Panc1 (cell line): ENCODE data around the gene RFX7. TPM values are rescaled to one million over a fixed set of nuclear protein-coding genes. Genes with fewer than 3 reads are reported as not detected.

ENCODE experiments used
- ATAC-seq: fragments of 200-7000 bp; cut with Tn5 transposase; 2 replicates; pipeline ENCODE4 v1.9.1; 2020; ENCODE audit warnings: mild to moderate bottlenecking, moderate library complexity
- BruUV-seq: library from RNA; stranded (reverse); fragments of 400-500 nt; replicated peaks from 2 replicates; lab custom pipeline; 2021; lab: Mats Ljungman, UMichigan
- CTCF ChIA-PET: fragments of 300-600 bp; sonication (Branson Sonifier 250); formaldehyde crosslinking; loops from one replicate; lab custom pipeline; 2022; ENCODE audit warnings: antibody characterized with exemption; lab: Charles Lee
- POLR2A ChIA-PET: fragments of 300-600 bp; sonication (Branson Sonifier 250); formaldehyde crosslinking; loops from one replicate; lab custom pipeline; 2022; ENCODE audit warnings: antibody characterized with exemption; lab: Charles Lee
- DNase-seq: peaks from one replicate; pipeline ENCODE4 v3.0.0-alpha.2; 2010; ENCODE audit warnings: low read depth, low spot score
- H3K27ac ChIP-seq: 2 replicates; pipeline ENCODE4 v1.5.1; 2011; ENCODE audit warnings: mild to moderate bottlenecking, low read length, inconsistent platforms
- H3K27me3 ChIP-seq: fragments of 200-500 bp; sonication (Bioruptor generic); 2 replicates; pipeline ENCODE4 v1.6.0; 2014; ENCODE audit warnings: low read length, inconsistent platforms; ENCODE audit not compliant: control insufficient read depth, insufficient read depth
- H3K36me3 ChIP-seq: fragments of 200-500 bp; sonication (Bioruptor generic); 2 replicates; pipeline ENCODE4 v1.5.1; 2014; ENCODE audit warnings: inconsistent platforms, mild to moderate bottlenecking, low read length, moderate library complexity; ENCODE audit not compliant: control insufficient read depth, insufficient read depth
- H3K4me1 ChIP-seq: 2 replicates; pipeline ENCODE4 v1.5.1; 2011; ENCODE audit warnings: inconsistent platforms, mild to moderate bottlenecking, low read length, moderate library complexity; ENCODE audit not compliant: control insufficient read depth, insufficient read depth
- H3K4me3 ChIP-seq, 2 experiments: 2 replicates each; pipeline ENCODE4 v1.5.1; 2011 to 2012; ENCODE audit warnings: low read depth in 2 of 2, low read length in 2 of 2, mild to moderate bottlenecking in 2 of 2, inconsistent platforms in 1 of 2, moderate library complexity in 1 of 2
- H3K9me3 ChIP-seq: fragments of 200-500 bp; sonication (Bioruptor generic); 2 replicates; pipeline ENCODE4 v1.5.1; 2014; ENCODE audit warnings: low read depth, mild to moderate bottlenecking, inconsistent platforms, low read length, moderate library complexity; ENCODE audit not compliant: control insufficient read depth, insufficient read depth
- POLR2AphosphoS5 ChIP-seq: IDR thresholded peaks from 2 replicates; pipeline ENCODE4 v1.6.1; 2012; ENCODE audit warnings: mild to moderate bottlenecking, low read depth, low read length, moderate library complexity
- SIN3A ChIP-seq: IDR thresholded peaks from 2 replicates; pipeline ENCODE4 v1.6.1; 2012; ENCODE audit warnings: low read depth, mild to moderate bottlenecking, low read length, moderate library complexity, borderline replicate concordance; ENCODE audit not compliant: insufficient read depth
- TCF7L2 ChIP-seq: IDR thresholded peaks from 2 replicates; pipeline ENCODE4 v1.6.1; 2011; ENCODE audit warnings: mild to moderate bottlenecking, low read depth, low read length, inconsistent platforms
- in situ Hi-C: cut with HindIII; loops from 2 replicates; pipeline ENCODE4 v1.10.0; 2016; ENCODE audit warnings: low sequenced_read_pairs, low pct_unique_long_range_greater_than_20kb
- intact Hi-C: fragments of 100-400 bp; cut with micrococcal nuclease; formaldehyde crosslinking; loops from one replicate; pipeline ENCODE4 v1.10.0; 2022; ENCODE audit not compliant: unreplicated experiment
- total RNA-seq: library from RNA; stranded (reverse); gene quantifications from one replicate; pipeline ENCODE4 v1.2.1, GENCODE V29; 2021; ENCODE audit not compliant: unreplicated experiment
- TF ChIP-seq, protein P1 (sequence below), 2 experiments: IDR thresholded peaks; 2 replicates each; pipeline ENCODE4 v1.6.1; 2011 to 2012; ENCODE audit warnings: low read depth in 2 of 2, control low read depth in 1 of 2, low read length in 1 of 2, mild to moderate bottlenecking in 1 of 2, moderate library complexity in 1 of 2; ENCODE audit not compliant: insufficient read depth in 1 of 2
- TF ChIP-seq, protein P2 (sequence below): fragments of 450-650 bp; IDR thresholded peaks from 2 replicates; pipeline ENCODE4 v1.5.1; 2017; ENCODE audit warnings: mild to moderate bottlenecking

RFX7 gene
- total RNA-seq, 1 experiment from 2014 or later, result 24.2 TPM

DNA sequence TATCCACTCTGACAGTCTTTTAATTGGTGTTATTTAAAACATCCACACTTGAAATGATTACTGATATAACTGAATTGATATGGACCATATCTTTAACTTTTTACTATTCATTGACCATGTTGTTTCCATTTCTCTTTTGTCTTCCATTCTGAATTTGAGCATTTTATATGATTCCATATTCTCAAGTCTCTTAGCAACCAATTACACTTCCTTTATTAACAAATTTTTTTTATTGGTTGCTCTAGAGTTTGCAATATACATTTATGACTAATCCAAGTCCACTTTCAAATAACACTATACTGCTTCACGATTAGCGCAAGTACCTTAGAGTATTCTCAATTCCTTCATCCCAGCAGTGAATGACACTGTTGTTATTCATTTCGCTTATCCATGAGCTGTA, 16.4 kb downstream of the RFX7 start:
- CTCF ChIA-PET, result no interaction called here
- H3K27ac ChIP-seq, result no peak overlapping the region
- no peak overlapping the region for H3K4me3 ChIP-seq
- H3K9me3 ChIP-seq, result peaks cover 22% of the 10 kb centered on the region
- no peak for ATAC-seq
- no peaks in the 10 kb centered on the region for H3K4me1 ChIP-seq
- no peak for DNase-seq
- BruUV-seq, result no TSS peak
- in situ Hi-C loops, result no loop called here
- TF ChIP-seq, protein P1, sequence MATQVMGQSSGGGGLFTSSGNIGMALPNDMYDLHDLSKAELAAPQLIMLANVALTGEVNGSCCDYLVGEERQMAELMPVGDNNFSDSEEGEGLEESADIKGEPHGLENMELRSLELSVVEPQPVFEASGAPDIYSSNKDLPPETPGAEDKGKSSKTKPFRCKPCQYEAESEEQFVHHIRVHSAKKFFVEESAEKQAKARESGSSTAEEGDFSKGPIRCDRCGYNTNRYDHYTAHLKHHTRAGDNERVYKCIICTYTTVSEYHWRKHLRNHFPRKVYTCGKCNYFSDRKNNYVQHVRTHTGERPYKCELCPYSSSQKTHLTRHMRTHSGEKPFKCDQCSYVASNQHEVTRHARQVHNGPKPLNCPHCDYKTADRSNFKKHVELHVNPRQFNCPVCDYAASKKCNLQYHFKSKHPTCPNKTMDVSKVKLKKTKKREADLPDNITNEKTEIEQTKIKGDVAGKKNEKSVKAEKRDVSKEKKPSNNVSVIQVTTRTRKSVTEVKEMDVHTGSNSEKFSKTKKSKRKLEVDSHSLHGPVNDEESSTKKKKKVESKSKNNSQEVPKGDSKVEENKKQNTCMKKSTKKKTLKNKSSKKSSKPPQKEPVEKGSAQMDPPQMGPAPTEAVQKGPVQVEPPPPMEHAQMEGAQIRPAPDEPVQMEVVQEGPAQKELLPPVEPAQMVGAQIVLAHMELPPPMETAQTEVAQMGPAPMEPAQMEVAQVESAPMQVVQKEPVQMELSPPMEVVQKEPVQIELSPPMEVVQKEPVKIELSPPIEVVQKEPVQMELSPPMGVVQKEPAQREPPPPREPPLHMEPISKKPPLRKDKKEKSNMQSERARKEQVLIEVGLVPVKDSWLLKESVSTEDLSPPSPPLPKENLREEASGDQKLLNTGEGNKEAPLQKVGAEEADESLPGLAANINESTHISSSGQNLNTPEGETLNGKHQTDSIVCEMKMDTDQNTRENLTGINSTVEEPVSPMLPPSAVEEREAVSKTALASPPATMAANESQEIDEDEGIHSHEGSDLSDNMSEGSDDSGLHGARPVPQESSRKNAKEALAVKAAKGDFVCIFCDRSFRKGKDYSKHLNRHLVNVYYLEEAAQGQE (IDR thresholded peaks at IDR 0.05; ENCODE audit: insufficient read depth in 1 of 2, low read depth in 2 of 2, low read length in 1 of 2), result no peak
- TF ChIP-seq TCF7L2, result no peak
- POLR2A ChIA-PET, result no interaction called here
- H3K36me3 ChIP-seq, result no peaks in the 10 kb centered on the region
- intact Hi-C loops, result no loop called here
- H3K27me3 ChIP-seq, result no peaks in the 10 kb centered on the region

DNA sequence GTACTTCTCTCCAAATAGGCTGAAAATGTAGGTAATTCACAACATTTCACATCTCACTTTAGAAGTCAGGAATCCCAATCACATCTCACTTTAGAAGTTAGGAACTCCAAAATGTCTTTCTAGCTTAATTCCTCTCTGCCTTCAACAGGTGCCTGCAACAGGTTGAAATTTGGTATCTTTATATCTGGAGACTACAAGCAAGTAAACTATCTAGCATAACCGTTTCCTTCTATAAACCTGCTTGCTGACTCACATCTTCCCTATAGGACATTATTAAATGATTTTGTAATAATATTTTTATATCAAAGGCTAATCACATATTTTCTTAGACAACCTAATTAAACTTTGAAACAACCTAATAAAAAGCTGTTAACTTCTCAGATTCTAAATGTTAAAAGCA, 18.2 kb downstream of the RFX7 start:
- Histone ChIP-seq H3K27ac (no peak overlapping the region), H3K4me3 (no peak overlapping the region), H3K9me3 (peaks cover 25% of the 10 kb centered on the region), H3K4me1 (no peaks in the 10 kb centered on the region), H3K27me3 (no peaks in the 10 kb centered on the region), H3K36me3 (no peaks in the 10 kb centered on the region)
- ATAC-seq (no peak), DNase-seq (no peak)
- TF ChIP-seq, protein P1 (IDR thresholded peaks at IDR 0.05; ENCODE audit: insufficient read depth in 1 of 2, low read depth in 2 of 2, low read length in 1 of 2), result no peak
- no peak for TF ChIP-seq TCF7L2
- TF ChIP-seq SIN3A, result no peak
- TF ChIP-seq, protein P2, sequence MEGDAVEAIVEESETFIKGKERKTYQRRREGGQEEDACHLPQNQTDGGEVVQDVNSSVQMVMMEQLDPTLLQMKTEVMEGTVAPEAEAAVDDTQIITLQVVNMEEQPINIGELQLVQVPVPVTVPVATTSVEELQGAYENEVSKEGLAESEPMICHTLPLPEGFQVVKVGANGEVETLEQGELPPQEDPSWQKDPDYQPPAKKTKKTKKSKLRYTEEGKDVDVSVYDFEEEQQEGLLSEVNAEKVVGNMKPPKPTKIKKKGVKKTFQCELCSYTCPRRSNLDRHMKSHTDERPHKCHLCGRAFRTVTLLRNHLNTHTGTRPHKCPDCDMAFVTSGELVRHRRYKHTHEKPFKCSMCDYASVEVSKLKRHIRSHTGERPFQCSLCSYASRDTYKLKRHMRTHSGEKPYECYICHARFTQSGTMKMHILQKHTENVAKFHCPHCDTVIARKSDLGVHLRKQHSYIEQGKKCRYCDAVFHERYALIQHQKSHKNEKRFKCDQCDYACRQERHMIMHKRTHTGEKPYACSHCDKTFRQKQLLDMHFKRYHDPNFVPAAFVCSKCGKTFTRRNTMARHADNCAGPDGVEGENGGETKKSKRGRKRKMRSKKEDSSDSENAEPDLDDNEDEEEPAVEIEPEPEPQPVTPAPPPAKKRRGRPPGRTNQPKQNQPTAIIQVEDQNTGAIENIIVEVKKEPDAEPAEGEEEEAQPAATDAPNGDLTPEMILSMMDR, result no peak
- TF ChIP-seq POLR2AphosphoS5, result no peak
- intact Hi-C loops (no loop called here), in situ Hi-C loops (no loop called here)
- POLR2A ChIA-PET, result no interaction called here
- no TSS peak for BruUV-seq
- CTCF ChIA-PET, result no interaction called here
